Fibroblast of pulmonary artery (primary cell): ENCODE data around the gene PPARGC1A.
A peak's percentile ranks its signal among the peaks of the same experiment; 100 is the strongest.

Experiments
- DNase-seq: peaks from one replicate; pipeline ENCODE4 v3.0.0-alpha.2; 2010; ENCODE audit warnings: low read depth
- H3K4me3 ChIP-seq: replicated peaks from 2 replicates; pipeline ENCODE4 v1.5.1; 2011; ENCODE audit warnings: low read depth, mild to moderate bottlenecking, control low read depth, low read length, moderate library complexity
- CTCF ChIP-seq: IDR thresholded peaks from 2 replicates; pipeline ENCODE4 v1.5.1; 2011; ENCODE audit warnings: mild to moderate bottlenecking, control low read depth, low read length, inconsistent platforms; ENCODE audit errors: missing control alignments

The PPARGC1A gene

GRCh38 chr4:23888421-23889319 is 1.2 kb downstream of the PPARGC1A start:
- peak; percentile 58 for DNase-seq
- peak overlapping the region; percentile 47 for H3K4me3 ChIP-seq
- no peak for TF ChIP-seq CTCF

GRCh38 chr4:23887989-23888388 is 1.9 kb downstream of the PPARGC1A start:
- DNase-seq, result no peak
- H3K4me3 ChIP-seq, result no peak overlapping the region
- TF ChIP-seq CTCF, result no peak

GRCh38 chr4:23887173-23887572 is 2.7 kb downstream of the PPARGC1A start:
- H3K4me3 ChIP-seq, result no peak overlapping the region

GRCh38 chr4:23885943-23886590 is 3.8 kb downstream of the PPARGC1A start:
- DNase-seq, result no peak
- H3K4me3 ChIP-seq, result no peak overlapping the region
- TF ChIP-seq CTCF, result no peak

More at GRCh38 chr4:23887173-23887572, 2.7 kb downstream of the PPARGC1A start:
- no peak for DNase-seq
- TF ChIP-seq CTCF, result no peak

GRCh38 chr4:23884741-23885140 is 5.1 kb downstream of the PPARGC1A start:
- TF ChIP-seq CTCF, result no peak
- no peak overlapping the region for H3K4me3 ChIP-seq
- DNase-seq, result no peak

- H3K4me3 ChIP-seq, result no peak overlapping the region
- no peak for TF ChIP-seq CTCF
- no peak for DNase-seq
These were observed 5.6 kb downstream of the PPARGC1A start for GRCh38 chr4:23884261-23884660.
